Skin of body (tissue), 2 donors: ENCODE measurements around the gene USP17L28. TPM values are rescaled to one million over a fixed set of nuclear protein-coding genes. Genes with fewer than 3 reads are reported as not detected.
"Not testable (repeated sequence)": the region's sequence is repeated elsewhere in the genome, so short reads cannot be mapped to it uniquely, and the experiment has no call there.

ENCODE experiments used
- DNase-seq: peaks from one replicate; lab custom pipeline; 2025; lab: John Stamatoyannopoulos, UW
- total RNA-seq: library from RNA; depleted of rRNA; stranded (reverse); fragments of >200 nt; gene quantifications from one replicate; pipeline ENCODE4 v1.2.3, GENCODE V29; 2014

Gene USP17L28, protein sequence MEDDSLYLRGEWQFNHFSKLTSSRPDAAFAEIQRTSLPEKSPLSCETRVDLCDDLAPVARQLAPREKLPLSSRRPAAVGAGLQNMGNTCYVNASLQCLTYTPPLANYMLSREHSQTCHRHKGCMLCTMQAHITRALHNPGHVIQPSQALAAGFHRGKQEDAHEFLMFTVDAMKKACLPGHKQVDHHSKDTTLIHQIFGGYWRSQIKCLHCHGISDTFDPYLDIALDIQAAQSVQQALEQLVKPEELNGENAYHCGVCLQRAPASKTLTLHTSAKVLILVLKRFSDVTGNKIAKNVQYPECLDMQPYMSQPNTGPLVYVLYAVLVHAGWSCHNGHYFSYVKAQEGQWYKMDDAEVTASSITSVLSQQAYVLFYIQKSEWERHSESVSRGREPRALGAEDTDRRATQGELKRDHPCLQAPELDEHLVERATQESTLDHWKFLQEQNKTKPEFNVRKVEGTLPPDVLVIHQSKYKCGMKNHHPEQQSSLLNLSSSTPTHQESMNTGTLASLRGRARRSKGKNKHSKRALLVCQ
- not detected for total RNA-seq

DNA sequence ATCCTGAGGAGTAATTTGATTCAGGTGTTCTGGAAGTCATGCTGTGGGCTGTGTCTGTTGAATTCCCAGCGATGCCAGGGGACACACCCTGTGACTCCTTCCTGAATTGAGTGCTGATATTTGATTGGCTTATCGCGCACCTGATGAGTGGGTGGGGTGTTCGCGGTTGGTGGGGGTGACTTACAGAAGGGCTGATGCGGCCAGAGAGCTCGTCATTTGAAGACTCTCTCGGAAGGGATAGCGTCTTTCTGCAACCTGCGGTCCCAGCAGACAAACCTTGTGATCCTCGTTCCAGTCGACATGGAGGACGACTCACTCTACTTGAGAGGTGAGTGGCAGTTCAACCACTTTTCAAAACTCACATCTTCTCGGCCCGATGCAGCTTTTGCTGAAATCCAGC is at the start of gene USP17L28:
TSS of gene USP17L28 (plus strand) at position 301 of the 400 bp plus-strand sequence. CDS start at position 301, 0 bp downstream.
- not testable (repeated sequence) for DNase-seq

GRCh38 chr4:9324191-9324590 is 24.5 kb upstream of the USP17L28 start:
- not testable (repeated sequence) for DNase-seq

DNA sequence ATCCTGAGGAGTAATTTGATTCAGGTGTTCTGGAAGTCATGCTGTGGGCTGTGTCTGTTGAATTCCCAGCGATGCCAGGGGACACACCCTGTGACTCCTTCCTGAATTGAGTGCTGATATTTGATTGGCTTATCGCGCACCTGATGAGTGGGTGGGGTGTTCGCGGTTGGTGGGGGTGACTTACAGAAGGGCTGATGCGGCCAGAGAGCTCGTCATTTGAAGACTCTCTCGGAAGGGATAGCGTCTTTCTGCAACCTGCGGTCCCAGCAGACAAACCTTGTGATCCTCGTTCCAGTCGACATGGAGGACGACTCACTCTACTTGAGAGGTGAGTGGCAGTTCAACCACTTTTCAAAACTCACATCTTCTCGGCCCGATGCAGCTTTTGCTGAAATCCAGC is 23.8 kb upstream of the USP17L28 start, which contains the start of gene USP17L24:
TSS of gene USP17L24 (plus strand) at position 301 of the 400 bp plus-strand sequence. CDS start at position 301, 0 bp downstream.
- not testable (repeated sequence) for DNase-seq

DNA sequence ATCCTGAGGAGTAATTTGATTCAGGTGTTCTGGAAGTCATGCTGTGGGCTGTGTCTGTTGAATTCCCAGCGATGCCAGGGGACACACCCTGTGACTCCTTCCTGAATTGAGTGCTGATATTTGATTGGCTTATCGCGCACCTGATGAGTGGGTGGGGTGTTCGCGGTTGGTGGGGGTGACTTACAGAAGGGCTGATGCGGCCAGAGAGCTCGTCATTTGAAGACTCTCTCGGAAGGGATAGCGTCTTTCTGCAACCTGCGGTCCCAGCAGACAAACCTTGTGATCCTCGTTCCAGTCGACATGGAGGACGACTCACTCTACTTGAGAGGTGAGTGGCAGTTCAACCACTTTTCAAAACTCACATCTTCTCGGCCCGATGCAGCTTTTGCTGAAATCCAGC is 19.1 kb upstream of the USP17L28 start, which contains the start of gene USP17L25:
TSS of gene USP17L25 (plus strand) at position 301 of the 400 bp plus-strand sequence. CDS start at position 301, 0 bp downstream.
- not testable (repeated sequence) for DNase-seq

- DNase-seq = not testable (repeated sequence)
Observed at GRCh38 chr4:9334358-9334757, 14.3 kb upstream of the USP17L28 start, which contains the start of gene USP17L26. TSS of gene USP17L26 (plus strand) at chr4:9334658. CDS start at chr4:9334658, 0 bp downstream.

DNA sequence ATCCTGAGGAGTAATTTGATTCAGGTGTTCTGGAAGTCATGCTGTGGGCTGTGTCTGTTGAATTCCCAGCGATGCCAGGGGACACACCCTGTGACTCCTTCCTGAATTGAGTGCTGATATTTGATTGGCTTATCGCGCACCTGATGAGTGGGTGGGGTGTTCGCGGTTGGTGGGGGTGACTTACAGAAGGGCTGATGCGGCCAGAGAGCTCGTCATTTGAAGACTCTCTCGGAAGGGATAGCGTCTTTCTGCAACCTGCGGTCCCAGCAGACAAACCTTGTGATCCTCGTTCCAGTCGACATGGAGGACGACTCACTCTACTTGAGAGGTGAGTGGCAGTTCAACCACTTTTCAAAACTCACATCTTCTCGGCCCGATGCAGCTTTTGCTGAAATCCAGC is 9.6 kb upstream of the USP17L28 start, which contains the start of gene USP17L5:
TSS of gene USP17L5 (plus strand) at position 301 of the 400 bp plus-strand sequence. CDS start at position 301, 0 bp downstream.
- not testable (repeated sequence) for DNase-seq

DNA sequence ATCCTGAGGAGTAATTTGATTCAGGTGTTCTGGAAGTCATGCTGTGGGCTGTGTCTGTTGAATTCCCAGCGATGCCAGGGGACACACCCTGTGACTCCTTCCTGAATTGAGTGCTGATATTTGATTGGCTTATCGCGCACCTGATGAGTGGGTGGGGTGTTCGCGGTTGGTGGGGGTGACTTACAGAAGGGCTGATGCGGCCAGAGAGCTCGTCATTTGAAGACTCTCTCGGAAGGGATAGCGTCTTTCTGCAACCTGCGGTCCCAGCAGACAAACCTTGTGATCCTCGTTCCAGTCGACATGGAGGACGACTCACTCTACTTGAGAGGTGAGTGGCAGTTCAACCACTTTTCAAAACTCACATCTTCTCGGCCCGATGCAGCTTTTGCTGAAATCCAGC is 4.8 kb upstream of the USP17L28 start, which contains the start of gene USP17L27:
TSS of gene USP17L27 (plus strand) at position 301 of the 400 bp plus-strand sequence. CDS start at position 301, 0 bp downstream.
- DNase-seq = not testable (repeated sequence)

- not testable (repeated sequence) for DNase-seq
Observed at GRCh38 chr4:9350866-9351265, 2.2 kb downstream of the USP17L28 start.

DNA sequence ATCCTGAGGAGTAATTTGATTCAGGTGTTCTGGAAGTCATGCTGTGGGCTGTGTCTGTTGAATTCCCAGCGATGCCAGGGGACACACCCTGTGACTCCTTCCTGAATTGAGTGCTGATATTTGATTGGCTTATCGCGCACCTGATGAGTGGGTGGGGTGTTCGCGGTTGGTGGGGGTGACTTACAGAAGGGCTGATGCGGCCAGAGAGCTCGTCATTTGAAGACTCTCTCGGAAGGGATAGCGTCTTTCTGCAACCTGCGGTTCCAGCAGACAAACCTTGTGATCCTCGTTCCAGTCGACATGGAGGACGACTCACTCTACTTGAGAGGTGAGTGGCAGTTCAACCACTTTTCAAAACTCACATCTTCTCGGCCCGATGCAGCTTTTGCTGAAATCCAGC is 4.6 kb downstream of the USP17L28 start, which contains the start of gene USP17L29:
TSS of gene USP17L29 (plus strand) at position 301 of the 400 bp plus-strand sequence. CDS start at position 301, 0 bp downstream.
- DNase-seq = not testable (repeated sequence)

DNA sequence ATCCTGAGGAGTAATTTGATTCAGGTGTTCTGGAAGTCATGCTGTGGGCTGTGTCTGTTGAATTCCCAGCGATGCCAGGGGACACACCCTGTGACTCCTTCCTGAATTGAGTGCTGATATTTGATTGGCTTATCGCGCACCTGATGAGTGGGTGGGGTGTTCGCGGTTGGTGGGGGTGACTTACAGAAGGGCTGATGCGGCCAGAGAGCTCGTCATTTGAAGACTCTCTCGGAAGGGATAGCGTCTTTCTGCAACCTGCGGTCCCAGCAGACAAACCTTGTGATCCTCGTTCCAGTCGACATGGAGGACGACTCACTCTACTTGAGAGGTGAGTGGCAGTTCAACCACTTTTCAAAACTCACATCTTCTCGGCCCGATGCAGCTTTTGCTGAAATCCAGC is 14.1 kb downstream of the USP17L28 start, which contains the start of gene USP17L30:
TSS of gene USP17L30 (plus strand) at position 301 of the 400 bp plus-strand sequence. CDS start at position 301, 0 bp downstream.
- not testable (repeated sequence) for DNase-seq

GRCh38 chr4:9379881-9380280 is 31.2 kb downstream of the USP17L28 start:
- DNase-seq = not testable (repeated sequence)

- DNase-seq = not testable (repeated sequence)
Observed at GRCh38 chr4:9381012-9381534, 32.4 kb downstream of the USP17L28 start.

GRCh38 chr4:9384126-9384525 is 35.4 kb downstream of the USP17L28 start:
- no peak for DNase-seq

DNA sequence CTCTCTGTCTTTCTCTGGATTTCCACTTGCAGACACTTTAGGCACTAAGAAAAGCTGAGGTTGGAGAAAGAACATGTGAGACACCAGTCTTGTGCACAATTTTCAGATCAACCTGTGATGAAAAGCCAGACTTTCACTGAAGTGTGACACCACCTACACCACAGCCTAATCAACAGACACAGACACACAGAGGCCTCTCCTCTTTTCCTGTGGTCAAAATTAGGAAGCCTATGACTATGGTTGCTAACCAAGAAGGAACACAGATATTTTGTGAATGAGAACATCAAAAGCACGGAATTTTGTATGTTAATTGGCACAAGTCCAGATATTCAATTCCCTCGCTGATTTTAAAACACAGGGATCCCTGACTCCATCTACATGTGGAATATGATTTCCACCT is 40.3 kb downstream of the USP17L28 start:
- not testable (repeated sequence) for DNase-seq

Other genes starting within 250 kb of the USP17L28 start
- gene FAM90A26, start 178.5 kb upstream of the USP17L28 start, total RNA-seq = not detected
- gene USP17L10, start 138.2 kb upstream of the USP17L28 start, total RNA-seq = not detected
- gene USP17L11, start 133.5 kb upstream of the USP17L28 start, total RNA-seq = not detected
- gene USP17L12, start 128.7 kb upstream of the USP17L28 start, total RNA-seq = not detected
- not detected for gene USP17L13, start 124.0 kb upstream of the USP17L28 start, total RNA-seq
- not detected for gene USP17L15, start 114.5 kb upstream of the USP17L28 start, total RNA-seq
- not detected for gene USP17L17, start 105.0 kb upstream of the USP17L28 start, total RNA-seq
- not detected for gene USP17L18, start 100.3 kb upstream of the USP17L28 start, total RNA-seq
- not detected for gene USP17L19, start 95.5 kb upstream of the USP17L28 start, total RNA-seq
- gene USP17L20, start 90.8 kb upstream of the USP17L28 start, total RNA-seq = not detected
- not detected for gene USP17L21, start 86.0 kb upstream of the USP17L28 start, total RNA-seq
- not detected for gene USP17L22, start 81.3 kb upstream of the USP17L28 start, total RNA-seq
- not detected for gene USP17L24, start 23.7 kb upstream of the USP17L28 start, total RNA-seq
- gene USP17L25, start 19.0 kb upstream of the USP17L28 start, total RNA-seq = not detected
- gene USP17L26, start 14.2 kb upstream of the USP17L28 start, total RNA-seq = not detected
- gene USP17L5, start 9.5 kb upstream of the USP17L28 start, total RNA-seq = not detected
- not detected for gene USP17L27, start 4.7 kb upstream of the USP17L28 start, total RNA-seq
- not detected for gene USP17L29, start 4.7 kb downstream of the USP17L28 start, total RNA-seq
- gene USP17L30, start 14.2 kb downstream of the USP17L28 start, total RNA-seq = not detected
- not detected for gene DEFB131A, start 95.5 kb downstream of the USP17L28 start, total RNA-seq